ACHN (cell line): ENCODE results near the gene GUCY1A2.

Experiments used
- DNase-seq: peaks from one replicate; pipeline ENCODE4 v3.0.0-alpha.2; 2015
- in situ Hi-C: cut with HindIII; loops from 2 replicates; pipeline ENCODE4 v1.10.0; 2017; ENCODE audit warnings: low sequenced_read_pairs, low pct_ligation_motif_present, low pct_unique_long_range_greater_than_20kb

Gene GUCY1A2

DNA sequence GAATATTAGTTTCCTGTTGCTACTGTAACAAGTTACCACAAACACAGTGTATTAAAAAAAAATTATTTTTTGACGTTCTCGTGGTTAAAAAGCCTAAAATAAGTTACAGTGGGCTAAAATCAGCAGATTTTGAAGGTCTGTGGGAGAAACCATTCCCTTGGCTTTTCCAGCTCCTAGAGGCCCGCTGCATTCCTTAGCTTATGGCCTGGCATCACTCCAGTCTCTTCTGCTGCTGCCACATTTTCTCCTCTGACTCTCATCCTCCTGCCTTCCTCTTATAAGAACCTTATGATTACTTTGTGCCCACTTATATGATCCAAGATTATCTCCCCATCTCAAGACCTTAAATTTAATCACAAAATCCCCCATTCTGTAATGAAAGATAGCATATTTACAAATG lies 392.7 kb downstream of the GUCY1A2 start:
- in situ Hi-C loops, result no loop called here
- DNase-seq, result no peak

DNA sequence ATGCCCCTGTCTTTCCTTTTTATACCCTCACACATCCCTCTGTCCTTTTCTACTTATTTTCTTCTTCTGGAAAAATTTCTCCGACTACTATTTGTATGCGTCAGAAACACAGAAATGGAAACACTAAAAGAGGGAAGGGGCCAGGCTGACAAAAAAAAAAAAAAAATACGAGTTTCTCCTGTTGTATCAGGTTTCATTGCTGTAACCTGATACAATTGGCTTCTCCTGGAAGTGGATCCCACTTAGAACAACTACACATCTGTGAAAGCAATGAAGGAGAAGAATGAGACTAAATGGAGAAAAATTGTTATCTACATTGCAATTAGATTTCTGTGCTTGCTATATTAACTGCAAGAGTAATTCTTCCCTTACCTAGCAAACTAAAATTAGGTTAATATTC lies 393.9 kb downstream of the GUCY1A2 start:
- DNase-seq, result no peak
- in situ Hi-C loops, result no loop called here
